T-helper 17 cell (primary cell): ENCODE data around the gene APMAP. TPM values are rescaled to one million over a fixed set of nuclear protein-coding genes. Genes with fewer than 3 reads are reported as not detected.

Experiments used
- ATAC-seq: fragments of 150-1000 bp; cut with Tn5 transposase; 2 replicates; pipeline ENCODE4 v1.10.0; 2021; ENCODE audit warnings: mild to moderate bottlenecking, moderate library complexity
- DNase-seq, 3 donors: peaks; one replicate each; pipeline versions ENCODE4 v3.0.0 to v3.0.0-alpha.2; 2020 to 2021
- H3K9me3 ChIP-seq: one replicate; pipeline ENCODE4 v1.7.0; 2013; ENCODE audit warnings: low read length, mild to moderate bottlenecking; ENCODE audit not compliant: control insufficient read depth, poor library complexity, severe bottlenecking
- H3K27ac Mint-ChIP-seq: one replicate; pipeline ENCODE4 v1.8.0; 2022; ENCODE audit warnings: mild to moderate bottlenecking, moderate library complexity, mixed read lengths
- H3K27me3 Mint-ChIP-seq: one replicate; pipeline ENCODE4 v1.8.0; 2022; ENCODE audit warnings: mixed read lengths
- H3K36me3 Mint-ChIP-seq: one replicate; pipeline ENCODE4 v1.8.0; 2022; ENCODE audit warnings: low read depth, mixed read lengths
- H3K4me1 Mint-ChIP-seq: one replicate; pipeline ENCODE4 v1.8.0; 2022; ENCODE audit warnings: mild to moderate bottlenecking, mixed read lengths
- H3K4me3 Mint-ChIP-seq: one replicate; pipeline ENCODE4 v1.8.0; 2022; ENCODE audit warnings: mild to moderate bottlenecking, moderate library complexity, mixed read lengths
- total RNA-seq, 4 donors: library from RNA in 2 of 4; stranded (reverse) in 2 of 4; gene quantifications; one replicate each; pipeline ENCODE4 v1.2.3 and lab custom pipeline; 2022 to 2026

APMAP gene
- total RNA-seq, 2 donors from 2014 or later = 24.6 to 26.2 TPM

DNA sequence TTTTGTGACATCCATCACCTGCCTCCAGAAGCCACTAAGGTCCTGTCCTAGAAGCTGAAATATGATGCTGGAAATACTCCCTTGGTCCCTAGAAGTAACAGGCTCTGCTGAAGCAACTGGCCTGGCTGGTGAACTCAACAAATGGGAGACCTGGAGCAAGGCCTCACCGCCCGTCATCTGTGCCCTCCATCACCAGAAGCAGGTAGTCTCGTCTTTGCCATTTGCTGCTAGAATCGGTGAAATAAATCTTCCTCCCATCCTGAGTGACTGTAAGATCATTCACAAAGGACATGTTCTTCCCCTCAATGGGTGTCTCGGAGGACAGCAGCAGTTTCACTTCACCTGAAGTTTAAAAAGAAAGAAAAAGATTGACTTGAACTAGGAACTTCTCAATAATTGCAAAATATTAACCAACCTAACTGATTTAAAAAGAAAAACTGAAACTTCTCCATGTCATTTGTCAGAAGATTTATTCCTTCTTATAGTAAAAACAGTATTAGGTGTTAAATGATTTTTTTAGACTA lies 22.5 kb downstream of the APMAP start:
- no peaks in the 10 kb centered on the region for H3K27me3 Mint-ChIP-seq
- no peak overlapping the region for H3K4me3 Mint-ChIP-seq
- no peak for ATAC-seq
- no peaks in the 10 kb centered on the region for H3K9me3 ChIP-seq
- peaks cover 14% of the 10 kb centered on the region for H3K36me3 Mint-ChIP-seq
- H3K27ac Mint-ChIP-seq = peak overlapping the region; percentile 80
- DNase-seq = no peak
- peaks cover 14% of the 10 kb centered on the region for H3K4me1 Mint-ChIP-seq

GRCh38 chr20:24969186-24970029 lies 23.1 kb downstream of the APMAP start:
- Mint-ChIP-seq H3K27me3 (no peaks in the 10 kb centered on the region), H3K36me3 (peaks cover 15% of the 10 kb centered on the region), H3K4me3 (no peak overlapping the region), H3K27ac (peak overlapping the region; percentile 80), H3K4me1 (peaks cover 11% of the 10 kb centered on the region)
- no peaks in the 10 kb centered on the region for H3K9me3 ChIP-seq
- ATAC-seq = no peak
- no peak for DNase-seq

DNA sequence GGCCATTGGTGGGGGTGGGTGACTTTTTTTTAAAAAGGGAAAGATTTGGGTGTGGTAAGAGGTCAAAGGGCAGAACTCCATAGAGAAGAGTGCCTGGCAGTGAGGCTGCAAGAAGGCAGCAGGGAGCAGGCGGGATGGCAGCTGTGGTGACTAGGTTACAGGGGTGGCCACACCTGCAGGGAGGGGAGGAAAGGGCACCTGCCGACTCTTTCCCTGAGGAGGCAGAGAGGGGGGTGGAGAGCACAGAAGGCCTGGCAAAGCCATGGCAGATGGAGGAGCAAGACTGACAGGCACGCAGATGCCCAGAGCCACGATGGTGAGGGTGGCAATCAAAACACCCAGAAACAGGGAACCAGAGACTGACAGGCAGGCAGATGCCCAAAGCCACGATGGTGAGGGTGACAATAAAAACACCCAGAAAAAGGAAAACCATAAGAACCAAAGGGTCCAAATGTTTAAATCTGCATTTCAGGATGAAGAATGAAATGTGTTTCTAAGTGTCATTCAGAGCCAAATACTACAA lies 24.2 kb downstream of the APMAP start:
- Mint-ChIP-seq H3K36me3 (peaks cover 17% of the 10 kb centered on the region), H3K27ac (peak overlapping the region; percentile 37), H3K4me3 (no peak overlapping the region), H3K27me3 (no peaks in the 10 kb centered on the region), H3K4me1 (peaks cover 11% of the 10 kb centered on the region)
- DNase-seq (no peak), ATAC-seq (no peak)
- no peaks in the 10 kb centered on the region for H3K9me3 ChIP-seq

GRCh38 chr20:24966317-24967012 lies 26.1 kb downstream of the APMAP start:
- H3K4me1 Mint-ChIP-seq = peaks cover 14% of the 10 kb centered on the region
- ATAC-seq (no peak), DNase-seq (no peak)
- peak overlapping the region; percentile 16 for H3K27ac Mint-ChIP-seq
- peaks cover 15% of the 10 kb centered on the region for H3K36me3 Mint-ChIP-seq
- no peaks in the 10 kb centered on the region for H3K27me3 Mint-ChIP-seq
- H3K4me3 Mint-ChIP-seq = no peak overlapping the region
- H3K9me3 ChIP-seq = no peaks in the 10 kb centered on the region

DNA sequence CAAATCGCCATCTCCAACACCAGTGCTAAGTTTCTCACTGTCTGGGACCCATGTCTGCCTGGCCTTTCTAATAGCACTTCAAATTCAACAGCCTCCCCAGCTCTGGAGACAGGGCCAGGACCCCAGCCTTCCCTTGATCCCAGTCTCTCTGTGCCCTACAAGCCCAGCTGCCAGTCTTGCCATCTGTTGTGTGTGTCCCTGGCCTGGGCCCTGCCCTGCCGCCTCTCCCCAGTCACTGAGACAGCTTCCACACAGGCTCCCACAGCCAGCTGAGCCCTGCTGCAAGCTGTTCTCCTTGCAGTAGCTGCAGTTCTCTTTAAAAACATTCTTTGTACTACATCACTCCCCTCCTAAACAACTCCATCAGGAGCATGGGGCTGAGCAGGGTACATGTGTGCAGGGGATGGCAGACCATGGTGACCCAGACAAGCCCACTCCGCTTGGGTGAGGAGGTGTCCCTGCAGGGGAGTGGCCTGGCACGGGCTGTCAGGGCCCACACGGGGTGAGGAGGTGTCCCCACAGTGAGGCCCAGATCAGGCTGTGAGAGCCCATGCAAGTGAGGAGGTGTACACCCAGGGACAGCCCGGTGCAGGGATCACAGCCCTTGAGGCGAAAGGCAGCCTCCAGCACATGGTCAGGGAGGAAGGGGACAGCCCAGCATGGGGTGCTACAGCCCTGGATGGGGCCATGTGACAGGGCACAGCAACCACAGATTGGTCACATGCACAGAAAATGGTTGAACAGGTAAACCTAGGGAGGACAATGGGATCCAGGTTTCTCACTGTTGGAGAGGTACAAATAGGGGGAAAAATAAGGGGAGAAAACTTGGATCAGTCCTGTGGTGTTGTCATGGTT lies 27.3 kb downstream of the APMAP start:
- DNase-seq = no peak
- Mint-ChIP-seq H3K27me3 (no peaks in the 10 kb centered on the region), H3K36me3 (peaks cover 12% of the 10 kb centered on the region), H3K4me3 (peak overlapping the region; percentile 41), H3K4me1 (peaks cover 9% of the 10 kb centered on the region), H3K27ac (peak overlapping the region; percentile 82)
- H3K9me3 ChIP-seq = no peaks in the 10 kb centered on the region
- no peak for ATAC-seq

DNA sequence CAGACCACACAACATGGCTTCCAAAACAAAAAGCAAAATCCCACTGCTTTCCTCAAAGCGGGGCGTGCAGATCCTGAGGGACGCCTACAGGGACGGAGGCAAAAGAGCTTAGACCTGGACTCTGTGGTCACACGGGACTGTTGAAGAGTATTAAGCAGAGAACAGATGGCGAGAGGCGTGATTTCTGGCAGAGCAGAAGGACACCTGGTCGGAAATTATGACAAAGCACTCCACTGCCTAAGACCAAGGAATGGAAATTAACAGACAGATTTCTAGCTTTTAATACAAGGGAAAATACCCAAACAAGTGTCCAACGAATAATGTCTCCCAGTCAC lies 28.1 kb downstream of the APMAP start:
- DNase-seq (no peak), ATAC-seq (no peak)
- Mint-ChIP-seq H3K4me3 (no peak overlapping the region), H3K27ac (peak overlapping the region; percentile 82), H3K36me3 (peaks cover 12% of the 10 kb centered on the region), H3K4me1 (peaks cover 9% of the 10 kb centered on the region), H3K27me3 (no peaks in the 10 kb centered on the region)
- H3K9me3 ChIP-seq = no peaks in the 10 kb centered on the region

GRCh38 chr20:24963672-24964505 lies 28.7 kb downstream of the APMAP start:
- Mint-ChIP-seq H3K4me1 (peaks cover 9% of the 10 kb centered on the region), H3K4me3 (peak overlapping the region; percentile 15), H3K27me3 (no peaks in the 10 kb centered on the region), H3K36me3 (peaks cover 12% of the 10 kb centered on the region), H3K27ac (peak overlapping the region; percentile 88)
- no peak for ATAC-seq
- no peaks in the 10 kb centered on the region for H3K9me3 ChIP-seq
- no peak for DNase-seq

GRCh38 chr20:24962510-24962909 lies 30.0 kb downstream of the APMAP start:
- no peaks in the 10 kb centered on the region for H3K27me3 Mint-ChIP-seq
- H3K9me3 ChIP-seq = no peaks in the 10 kb centered on the region
- peaks cover 6% of the 10 kb centered on the region for H3K4me1 Mint-ChIP-seq
- ATAC-seq (no peak), DNase-seq (no peak)
- no peak overlapping the region for H3K4me3 Mint-ChIP-seq
- peak overlapping the region; percentile 88 for H3K27ac Mint-ChIP-seq
- peaks cover 8% of the 10 kb centered on the region for H3K36me3 Mint-ChIP-seq

- H3K27ac Mint-ChIP-seq = peak overlapping the region; percentile 88
- no peak for ATAC-seq
- peaks cover 5% of the 10 kb centered on the region for H3K36me3 Mint-ChIP-seq
- no peak for DNase-seq
- peaks cover 6% of the 10 kb centered on the region for H3K4me1 Mint-ChIP-seq
- no peaks in the 10 kb centered on the region for H3K27me3 Mint-ChIP-seq
- H3K9me3 ChIP-seq = no peaks in the 10 kb centered on the region
- H3K4me3 Mint-ChIP-seq = no peak overlapping the region
Measured at GRCh38 chr20:24962182-24962492, 30.4 kb downstream of the APMAP start.

DNA sequence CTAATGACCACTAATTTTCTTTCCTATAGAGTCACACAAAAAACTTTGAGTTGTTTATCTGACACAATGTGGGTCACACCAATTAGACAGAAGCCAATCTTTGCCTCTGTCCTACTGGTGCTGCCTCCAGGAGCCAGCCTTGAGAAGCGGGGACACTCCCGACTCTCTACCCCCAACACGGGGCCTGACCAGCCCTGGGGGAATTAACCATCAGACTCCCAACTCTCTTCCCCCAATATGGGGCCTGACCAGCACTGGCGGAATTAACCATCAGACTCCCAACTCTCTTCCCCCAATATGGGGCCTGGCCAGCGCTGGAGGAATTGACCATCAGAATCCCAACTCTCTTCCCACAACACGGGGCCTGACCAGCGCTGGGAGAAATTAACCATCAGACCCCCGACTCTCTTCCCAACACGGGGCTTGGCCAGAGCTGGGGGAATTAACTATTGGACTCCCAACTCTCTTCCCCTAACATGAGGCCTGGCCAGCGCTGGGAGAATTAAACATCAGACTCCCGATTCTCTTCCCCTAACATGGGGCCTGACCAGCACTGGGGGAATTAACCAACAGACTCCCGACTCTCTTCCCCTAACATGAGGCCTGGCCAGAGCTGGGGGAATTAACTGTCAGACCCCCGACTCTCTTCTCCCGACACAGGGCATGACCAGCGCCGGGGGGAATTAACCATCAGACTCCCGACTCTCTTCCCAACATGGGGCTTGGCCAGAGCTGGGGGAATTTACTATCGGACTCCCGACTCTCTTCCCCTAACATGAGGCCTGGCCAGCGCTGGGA lies 31.0 kb downstream of the APMAP start:
- H3K4me1 Mint-ChIP-seq = peaks cover 6% of the 10 kb centered on the region
- H3K4me3 Mint-ChIP-seq = no peak overlapping the region
- H3K36me3 Mint-ChIP-seq = peaks cover 5% of the 10 kb centered on the region
- H3K27ac Mint-ChIP-seq = peak overlapping the region; percentile 88
- H3K27me3 Mint-ChIP-seq = no peaks in the 10 kb centered on the region
- no peak for DNase-seq
- H3K9me3 ChIP-seq = no peaks in the 10 kb centered on the region
- no peak for ATAC-seq

DNA sequence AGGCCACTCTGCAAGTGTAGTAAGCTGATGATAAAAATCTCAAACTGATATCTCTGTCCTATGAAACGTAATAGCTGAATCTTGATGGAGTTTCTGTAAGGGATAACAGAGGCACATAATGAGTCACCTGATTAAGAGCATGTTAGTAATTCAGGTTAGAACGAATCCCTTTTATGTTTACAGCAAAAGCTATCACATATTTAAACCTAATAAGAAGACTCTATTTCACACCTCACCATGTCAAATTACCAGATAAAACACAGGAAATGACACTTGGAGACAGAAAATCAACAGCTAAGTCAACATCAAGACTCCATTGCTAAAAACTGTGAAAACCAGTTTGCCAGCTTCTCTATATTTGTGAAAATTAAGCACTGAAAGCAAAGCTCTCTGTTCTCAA lies 31.7 kb downstream of the APMAP start:
- Mint-ChIP-seq H3K27me3 (no peaks in the 10 kb centered on the region), H3K4me3 (no peak overlapping the region), H3K36me3 (peaks cover 4% of the 10 kb centered on the region), H3K4me1 (peaks cover 6% of the 10 kb centered on the region), H3K27ac (peak overlapping the region; percentile 88)
- peak; percentile 47 for ATAC-seq
- H3K9me3 ChIP-seq = no peaks in the 10 kb centered on the region
- no peak for DNase-seq
